Kidney epithelial cell (primary cell): ENCODE measurements around the gene KMT2B. TPM values are rescaled to one million over a fixed set of nuclear protein-coding genes. Genes with fewer than 3 reads are reported as not detected.

Experiments
- DNase-seq: peaks from one replicate; pipeline ENCODE4 v3.0.0-alpha.2; 2010; ENCODE audit warnings: low read depth
- H3K27me3 ChIP-seq: 2 replicates; pipeline ENCODE4 v1.6.0; 2011; ENCODE audit warnings: low read length; ENCODE audit not compliant: control insufficient read depth, insufficient read depth
- H3K36me3 ChIP-seq: 2 replicates; pipeline ENCODE4 v1.5.1; 2011; ENCODE audit warnings: low read length; ENCODE audit not compliant: control insufficient read depth, insufficient read depth
- H3K4me3 ChIP-seq: 2 replicates; pipeline ENCODE4 v1.5.1; 2011; ENCODE audit warnings: low read depth, mild to moderate bottlenecking, control low read depth, low read length
- CTCF ChIP-seq: IDR thresholded peaks from 2 replicates; pipeline ENCODE4 v1.5.1; 2011; ENCODE audit warnings: mild to moderate bottlenecking, moderate library complexity, low read length, control low read depth, inconsistent platforms; ENCODE audit not compliant: insufficient read depth, poor library complexity, severe bottlenecking
- total RNA-seq: library from RNA; depleted of rRNA; stranded (reverse); fragments of >200 nt; gene quantifications from 2 replicates; pipeline ENCODE4 v1.2.3, GENCODE V29; 2015

KMT2B gene
- total RNA-seq, 1 donor from 2014 or later, result 18.4 TPM

- TF ChIP-seq CTCF, result no peak
- no peak for DNase-seq
- Histone ChIP-seq H3K27me3 (no peaks in the 10 kb centered on the region), H3K36me3 (peaks cover 7% of the 10 kb centered on the region), H3K4me3 (no peak overlapping the region)
These were observed 13.6 kb downstream of the KMT2B start for GRCh38 chr19:35731353-35731752.

GRCh38 chr19:35731779-35732405, 14.1 kb downstream of the KMT2B start:
- no peak for DNase-seq
- Histone ChIP-seq H3K4me3 (no peak overlapping the region), H3K27me3 (no peaks in the 10 kb centered on the region), H3K36me3 (peaks cover 7% of the 10 kb centered on the region)
- TF ChIP-seq CTCF, result no peak

GRCh38 chr19:35732540-35733179, 14.9 kb downstream of the KMT2B start:
- H3K36me3 ChIP-seq, result peaks cover 5% of the 10 kb centered on the region
- DNase-seq, result no peak
- no peaks in the 10 kb centered on the region for H3K27me3 ChIP-seq
- TF ChIP-seq CTCF, result no peak
- H3K4me3 ChIP-seq, result no peak overlapping the region

GRCh38 chr19:35733180-35734125, 15.7 kb downstream of the KMT2B start:
- Histone ChIP-seq H3K27me3 (no peaks in the 10 kb centered on the region), H3K36me3 (peaks cover 5% of the 10 kb centered on the region), H3K4me3 (no peak overlapping the region)
- DNase-seq, result no peak
- no peak for TF ChIP-seq CTCF

GRCh38 chr19:35734273-35734672, 16.5 kb downstream of the KMT2B start:
- no peaks in the 10 kb centered on the region for H3K27me3 ChIP-seq
- H3K4me3 ChIP-seq, result no peak overlapping the region
- no peak for TF ChIP-seq CTCF
- H3K36me3 ChIP-seq, result peaks cover 5% of the 10 kb centered on the region
- DNase-seq, result no peak
